HEK293 (cell line): ENCODE measurements around the gene UST.
"Not testable (repeated sequence)": the region's sequence is repeated elsewhere in the genome, so short reads cannot be mapped to it uniquely, and the experiment has no call there.

Source experiments
- CTCF ChIA-PET: fragments of 350-600 bp; formaldehyde crosslinking; extraction: SDS; loops from one replicate; lab custom pipeline; 2021; ENCODE audit warnings: antibody characterized with exemption; lab: Yijun Ruan, JAX
- POLR2A ChIA-PET: fragments of 300-600 bp; formaldehyde crosslinking; extraction: SDS; loops from one replicate; lab custom pipeline; 2020; ENCODE audit warnings: antibody characterized with exemption, inconsistent platforms; lab: Yijun Ruan, JAX
- H3K27ac ChIP-seq: fragments of 200-500 bp; sonication (Bioruptor generic); 2 replicates; pipeline ENCODE4 v1.5.1; 2014; ENCODE audit warnings: low read depth, low read length, control low read depth, inconsistent platforms; ENCODE audit errors: extremely low read depth
- H3K36me3 ChIP-seq, 2 experiments: fragments of 200-500 bp in 1 of 2; sonication (Bioruptor generic) in 1 of 2; 1 replicate in 1 of 2; 2 replicates in 1 of 2; pipeline ENCODE4 v1.5.1; 2014 to 2017; ENCODE audit warnings: inconsistent platforms in 2 of 2, low read length in 2 of 2; ENCODE audit not compliant: control insufficient read depth in 2 of 2, insufficient read depth in 1 of 2
- H3K4me1 ChIP-seq: fragments of 200-500 bp; sonication (Bioruptor generic); 2 replicates; pipeline ENCODE4 v1.5.1; 2014; ENCODE audit warnings: mild to moderate bottlenecking, low read length, inconsistent platforms; ENCODE audit not compliant: control insufficient read depth, insufficient read depth
- H3K4me3 ChIP-seq: 2 replicates; pipeline ENCODE4 v1.5.1; 2011; ENCODE audit warnings: low read depth, mild to moderate bottlenecking, control low read depth, low read length, moderate library complexity
- H3K9me3 ChIP-seq: fragments of 200-500 bp; sonication (Bioruptor generic); 2 replicates; pipeline ENCODE4 v1.5.1; 2014; ENCODE audit warnings: low read depth, low read length, inconsistent platforms; ENCODE audit not compliant: control insufficient read depth, insufficient read depth
- ZNF146 ChIP-seq: fragments of 450-650 bp; formaldehyde crosslinking; IDR thresholded peaks from 2 replicates; pipeline ENCODE4 v1.5.1; 2016; ENCODE audit warnings: missing biosample characterization, missing genetic modification characterization
- ZNF211 ChIP-seq: fragments of 450-650 bp; formaldehyde crosslinking; IDR thresholded peaks from 2 replicates; pipeline ENCODE4 v1.5.1; 2016; ENCODE audit warnings: low read depth, missing biosample characterization, missing genetic modification characterization
- ZNF214 ChIP-seq: fragments of 450-650 bp; formaldehyde crosslinking; IDR thresholded peaks from 2 replicates; pipeline ENCODE4 v1.5.1; 2017; ENCODE audit warnings: missing biosample characterization, mild to moderate bottlenecking, missing genetic modification characterization, borderline replicate concordance
- ZNF426 ChIP-seq: fragments of 450-650 bp; formaldehyde crosslinking; IDR thresholded peaks from 2 replicates; pipeline ENCODE4 v1.5.1; 2017; ENCODE audit warnings: missing biosample characterization, missing genetic modification characterization, mild to moderate bottlenecking, inconsistent platforms, moderate library complexity
- ZNF555 ChIP-seq: fragments of 450-650 bp; formaldehyde crosslinking; conservative IDR thresholded peaks from 2 replicates; pipeline ENCODE4 v1.5.1; 2017; ENCODE audit warnings: missing biosample characterization, mild to moderate bottlenecking, missing genetic modification characterization, inconsistent platforms
- ZNF843 ChIP-seq: fragments of 450-650 bp; formaldehyde crosslinking; IDR thresholded peaks from 2 replicates; pipeline ENCODE4 v1.5.1; 2016; ENCODE audit warnings: missing biosample characterization, missing genetic modification characterization
- TF ChIP-seq, protein P1 (sequence below): fragments of 450-650 bp; formaldehyde crosslinking; IDR thresholded peaks from 2 replicates; pipeline ENCODE4 v1.5.1; 2016; ENCODE audit warnings: missing biosample characterization, missing genetic modification characterization
- TF ChIP-seq, protein P2 (sequence below): fragments of 450-650 bp; formaldehyde crosslinking; IDR thresholded peaks from 2 replicates; pipeline ENCODE4 v1.5.1; 2016; ENCODE audit warnings: missing biosample characterization, missing genetic modification characterization
- TF ChIP-seq, protein P3 (sequence below): fragments of 450-650 bp; formaldehyde crosslinking; IDR thresholded peaks from 2 replicates; pipeline ENCODE4 v1.5.1; 2017; ENCODE audit warnings: missing biosample characterization, missing genetic modification characterization
- TF ChIP-seq, protein P4 (sequence below): fragments of 450-650 bp; formaldehyde crosslinking; IDR thresholded peaks from 2 replicates; pipeline ENCODE4 v1.5.1; 2016; ENCODE audit warnings: missing biosample characterization, missing genetic modification characterization
- TF ChIP-seq, protein P5 (sequence below): fragments of 450-650 bp; formaldehyde crosslinking; IDR thresholded peaks from 2 replicates; pipeline ENCODE4 v1.5.1; 2016; ENCODE audit warnings: missing biosample characterization, missing genetic modification characterization

UST gene

DNA sequence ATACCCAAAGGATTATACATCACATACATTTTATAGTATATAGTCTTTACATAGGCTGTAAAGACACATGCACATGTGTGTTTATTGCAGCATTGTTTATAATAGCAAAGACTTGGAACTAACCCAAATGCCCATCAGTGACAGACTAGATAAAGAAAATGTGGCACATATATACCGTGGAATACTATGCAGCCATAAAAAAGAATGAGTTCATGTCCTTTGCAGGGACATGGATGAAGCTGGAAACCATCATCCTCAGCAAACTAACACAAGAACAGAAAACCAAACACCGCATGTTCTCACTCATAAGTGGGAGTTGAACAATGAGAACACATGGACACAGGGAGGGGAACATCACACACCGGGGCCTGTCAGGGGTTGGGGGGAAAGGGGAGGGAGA, 231.5 kb downstream of the UST start:
- CTCF ChIA-PET, H3K27ac ChIP-seq, H3K36me3 ChIP-seq, H3K4me1 ChIP-seq, H3K9me3 ChIP-seq, H3K4me3 ChIP-seq, POLR2A ChIA-PET: not testable (repeated sequence)
- peak; percentile 60 for TF ChIP-seq ZNF146 (tag by site-specific recombination)

DNA sequence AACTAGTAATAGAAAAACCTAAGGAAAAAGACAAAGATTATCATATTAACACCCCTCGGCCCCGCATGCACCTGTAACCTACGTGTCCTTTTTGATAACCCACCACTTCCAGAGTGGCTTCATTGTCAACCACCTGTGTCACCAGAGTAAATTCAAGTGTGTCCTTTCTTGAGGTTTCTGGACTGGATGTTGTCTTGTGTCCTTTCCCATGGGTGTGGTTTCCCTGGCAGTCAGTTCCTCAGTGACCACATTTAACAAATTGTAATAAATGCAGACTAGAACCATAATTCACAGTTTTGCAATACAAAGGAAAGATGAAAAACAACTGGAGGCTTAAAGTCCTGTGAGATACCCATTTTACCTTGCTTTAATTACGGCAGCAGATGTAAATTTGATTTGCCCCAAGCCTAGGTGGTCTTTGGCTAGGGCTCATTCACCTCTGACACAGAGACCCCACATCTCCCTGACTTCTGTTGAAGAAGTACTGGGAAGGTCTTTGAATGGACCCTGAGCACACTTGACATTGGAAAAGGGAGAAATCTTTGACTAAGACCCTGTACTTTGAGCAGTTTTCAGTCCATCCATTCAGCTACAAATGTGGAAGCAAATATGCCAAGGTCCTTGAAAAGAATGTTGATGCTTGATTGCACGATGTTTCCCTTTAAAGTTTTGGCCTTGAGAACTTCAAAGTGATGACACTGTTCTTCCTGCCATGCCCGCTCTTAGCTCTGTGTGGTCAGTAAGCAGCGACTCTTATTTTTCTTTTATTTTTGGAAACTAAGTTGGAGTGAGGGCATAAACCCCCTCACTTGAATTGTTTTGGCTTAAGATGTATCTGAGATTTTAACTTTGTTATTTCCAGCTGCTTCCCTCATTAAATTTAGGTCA, 232.4 kb downstream of the UST start:
- ChIA-PET CTCF (interaction anchor here (0.6 to 1.7 kb wide), 3 partner anchors 7 to 440 kb away, joined by 3 to 4 read pairs (median 4); no protein-coding TSS in a partner anchor), POLR2A (no interaction called here)

DNA sequence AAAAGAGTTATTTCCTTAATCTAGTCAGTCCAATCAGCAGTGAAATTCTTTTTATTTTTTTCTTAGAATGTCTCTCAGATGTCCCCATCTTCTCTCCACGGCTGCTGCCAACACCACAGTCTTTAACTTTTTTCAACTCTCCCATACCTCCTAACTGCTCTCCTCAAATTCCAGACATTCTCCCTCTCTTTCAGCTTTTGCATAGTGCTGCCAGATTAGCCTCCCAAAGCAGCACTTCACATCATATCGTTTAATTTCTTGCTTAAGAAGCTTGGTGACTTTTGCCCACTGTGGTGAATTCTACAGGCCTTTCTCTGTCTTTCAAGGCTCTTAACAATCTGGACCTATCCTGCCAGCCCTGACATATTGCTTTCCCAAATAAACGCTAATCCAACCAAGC, 233.4 kb downstream of the UST start:
- H3K4me3 ChIP-seq, result no peak overlapping the region
- POLR2A ChIA-PET, result no interaction called here
- H3K9me3 ChIP-seq, result no peaks in the 10 kb centered on the region
- TF ChIP-seq ZNF426 (tag by site-specific recombination) (no peak), ZNF214 (no peak)
- TF ChIP-seq, protein P1, sequence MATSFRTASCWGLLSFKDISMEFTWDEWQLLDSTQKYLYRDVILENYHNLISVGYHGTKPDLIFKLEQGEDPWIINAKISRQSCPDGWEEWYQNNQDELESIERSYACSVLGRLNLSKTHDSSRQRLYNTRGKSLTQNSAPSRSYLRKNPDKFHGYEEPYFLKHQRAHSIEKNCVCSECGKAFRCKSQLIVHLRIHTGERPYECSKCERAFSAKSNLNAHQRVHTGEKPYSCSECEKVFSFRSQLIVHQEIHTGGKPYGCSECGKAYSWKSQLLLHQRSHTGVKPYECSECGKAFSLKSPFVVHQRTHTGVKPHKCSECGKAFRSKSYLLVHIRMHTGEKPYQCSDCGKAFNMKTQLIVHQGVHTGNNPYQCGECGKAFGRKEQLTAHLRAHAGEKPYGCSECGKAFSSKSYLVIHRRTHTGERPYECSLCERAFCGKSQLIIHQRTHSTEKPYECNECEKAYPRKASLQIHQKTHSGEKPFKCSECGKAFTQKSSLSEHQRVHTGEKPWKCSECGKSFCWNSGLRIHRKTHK (tag by site-specific recombination), result no peak
- TF ChIP-seq, protein P2, sequence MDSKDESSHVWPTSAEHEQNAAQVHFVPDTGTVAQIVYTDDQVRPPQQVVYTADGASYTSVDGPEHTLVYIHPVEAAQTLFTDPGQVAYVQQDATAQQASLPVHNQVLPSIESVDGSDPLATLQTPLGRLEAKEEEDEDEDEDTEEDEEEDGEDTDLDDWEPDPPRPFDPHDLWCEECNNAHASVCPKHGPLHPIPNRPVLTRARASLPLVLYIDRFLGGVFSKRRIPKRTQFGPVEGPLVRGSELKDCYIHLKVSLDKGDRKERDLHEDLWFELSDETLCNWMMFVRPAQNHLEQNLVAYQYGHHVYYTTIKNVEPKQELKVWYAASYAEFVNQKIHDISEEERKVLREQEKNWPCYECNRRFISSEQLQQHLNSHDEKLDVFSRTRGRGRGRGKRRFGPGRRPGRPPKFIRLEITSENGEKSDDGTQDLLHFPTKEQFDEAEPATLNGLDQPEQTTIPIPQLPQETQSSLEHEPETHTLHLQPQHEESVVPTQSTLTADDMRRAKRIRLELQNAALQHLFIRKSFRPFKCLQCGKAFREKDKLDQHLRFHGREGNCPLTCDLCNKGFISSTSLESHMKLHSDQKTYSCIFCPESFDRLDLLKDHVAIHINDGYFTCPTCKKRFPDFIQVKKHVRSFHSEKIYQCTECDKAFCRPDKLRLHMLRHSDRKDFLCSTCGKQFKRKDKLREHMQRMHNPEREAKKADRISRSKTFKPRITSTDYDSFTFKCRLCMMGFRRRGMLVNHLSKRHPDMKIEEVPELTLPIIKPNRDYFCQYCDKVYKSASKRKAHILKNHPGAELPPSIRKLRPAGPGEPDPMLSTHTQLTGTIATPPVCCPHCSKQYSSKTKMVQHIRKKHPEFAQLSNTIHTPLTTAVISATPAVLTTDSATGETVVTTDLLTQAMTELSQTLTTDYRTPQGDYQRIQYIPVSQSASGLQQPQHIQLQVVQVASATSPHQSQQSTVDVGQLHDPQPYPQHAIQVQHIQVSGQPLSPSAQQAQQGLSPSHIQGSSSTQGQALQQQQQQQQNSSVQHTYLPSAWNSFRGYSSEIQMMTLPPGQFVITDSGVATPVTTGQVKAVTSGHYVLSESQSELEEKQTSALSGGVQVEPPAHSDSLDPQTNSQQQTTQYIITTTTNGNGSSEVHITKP (tag by site-specific recombination), result no peak
- TF ChIP-seq, protein P3, sequence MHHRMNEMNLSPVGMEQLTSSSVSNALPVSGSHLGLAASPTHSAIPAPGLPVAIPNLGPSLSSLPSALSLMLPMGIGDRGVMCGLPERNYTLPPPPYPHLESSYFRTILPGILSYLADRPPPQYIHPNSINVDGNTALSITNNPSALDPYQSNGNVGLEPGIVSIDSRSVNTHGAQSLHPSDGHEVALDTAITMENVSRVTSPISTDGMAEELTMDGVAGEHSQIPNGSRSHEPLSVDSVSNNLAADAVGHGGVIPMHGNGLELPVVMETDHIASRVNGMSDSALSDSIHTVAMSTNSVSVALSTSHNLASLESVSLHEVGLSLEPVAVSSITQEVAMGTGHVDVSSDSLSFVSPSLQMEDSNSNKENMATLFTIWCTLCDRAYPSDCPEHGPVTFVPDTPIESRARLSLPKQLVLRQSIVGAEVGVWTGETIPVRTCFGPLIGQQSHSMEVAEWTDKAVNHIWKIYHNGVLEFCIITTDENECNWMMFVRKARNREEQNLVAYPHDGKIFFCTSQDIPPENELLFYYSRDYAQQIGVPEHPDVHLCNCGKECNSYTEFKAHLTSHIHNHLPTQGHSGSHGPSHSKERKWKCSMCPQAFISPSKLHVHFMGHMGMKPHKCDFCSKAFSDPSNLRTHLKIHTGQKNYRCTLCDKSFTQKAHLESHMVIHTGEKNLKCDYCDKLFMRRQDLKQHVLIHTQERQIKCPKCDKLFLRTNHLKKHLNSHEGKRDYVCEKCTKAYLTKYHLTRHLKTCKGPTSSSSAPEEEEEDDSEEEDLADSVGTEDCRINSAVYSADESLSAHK (tag by site-specific recombination), result no peak
- TF ChIP-seq, all 188 proteins: peak for 0
- Histone ChIP-seq H3K27ac (no peak overlapping the region), H3K4me1 (no peaks in the 10 kb centered on the region), H3K36me3 (no peaks in the 10 kb centered on the region)
- CTCF ChIA-PET, result interaction anchor here (0.5 to 1.7 kb wide), 4 partner anchors 8 to 402 kb away, joined by 4 to 5 read pairs (median 4); no protein-coding TSS in a partner anchor

More for the DNA sequence above, 232.4 kb downstream of the UST start:
- H3K36me3 ChIP-seq, result no peaks in the 10 kb centered on the region
- no peak overlapping the region for H3K27ac ChIP-seq
- no peaks in the 10 kb centered on the region for H3K4me1 ChIP-seq
- H3K9me3 ChIP-seq, result no peaks in the 10 kb centered on the region
- TF ChIP-seq ZNF843 (tag by site-specific recombination) (no peak), ZNF211 (no peak), ZNF555 (tag by site-specific recombination) (no peak)
- TF ChIP-seq, protein P4, sequence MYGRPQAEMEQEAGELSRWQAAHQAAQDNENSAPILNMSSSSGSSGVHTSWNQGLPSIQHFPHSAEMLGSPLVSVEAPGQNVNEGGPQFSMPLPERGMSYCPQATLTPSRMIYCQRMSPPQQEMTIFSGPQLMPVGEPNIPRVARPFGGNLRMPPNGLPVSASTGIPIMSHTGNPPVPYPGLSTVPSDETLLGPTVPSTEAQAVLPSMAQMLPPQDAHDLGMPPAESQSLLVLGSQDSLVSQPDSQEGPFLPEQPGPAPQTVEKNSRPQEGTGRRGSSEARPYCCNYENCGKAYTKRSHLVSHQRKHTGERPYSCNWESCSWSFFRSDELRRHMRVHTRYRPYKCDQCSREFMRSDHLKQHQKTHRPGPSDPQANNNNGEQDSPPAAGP, result no peak
- TF ChIP-seq, protein P5, sequence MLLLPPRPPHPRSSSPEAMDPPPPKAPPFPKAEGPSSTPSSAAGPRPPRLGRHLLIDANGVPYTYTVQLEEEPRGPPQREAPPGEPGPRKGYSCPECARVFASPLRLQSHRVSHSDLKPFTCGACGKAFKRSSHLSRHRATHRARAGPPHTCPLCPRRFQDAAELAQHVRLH (tag by site-specific recombination), result no peak
- TF ChIP-seq, all 188 proteins: peak for 0
- no peak overlapping the region for H3K4me3 ChIP-seq
